GM10266 (cell line): Measurements from ENCODE around the gene TGM4.

ENCODE experiments used
- DNase-seq: peaks from one replicate; pipeline ENCODE4 v3.0.0; 2012; ENCODE audit errors: extremely low spot score
- CTCF ChIP-seq: IDR thresholded peaks from 2 replicates; pipeline ENCODE4 v1.5.1; 2012; ENCODE audit warnings: mild to moderate bottlenecking, low read depth; ENCODE audit not compliant: control insufficient read depth, insufficient read depth; ENCODE audit errors: missing control alignments

Gene TGM4

DNA sequence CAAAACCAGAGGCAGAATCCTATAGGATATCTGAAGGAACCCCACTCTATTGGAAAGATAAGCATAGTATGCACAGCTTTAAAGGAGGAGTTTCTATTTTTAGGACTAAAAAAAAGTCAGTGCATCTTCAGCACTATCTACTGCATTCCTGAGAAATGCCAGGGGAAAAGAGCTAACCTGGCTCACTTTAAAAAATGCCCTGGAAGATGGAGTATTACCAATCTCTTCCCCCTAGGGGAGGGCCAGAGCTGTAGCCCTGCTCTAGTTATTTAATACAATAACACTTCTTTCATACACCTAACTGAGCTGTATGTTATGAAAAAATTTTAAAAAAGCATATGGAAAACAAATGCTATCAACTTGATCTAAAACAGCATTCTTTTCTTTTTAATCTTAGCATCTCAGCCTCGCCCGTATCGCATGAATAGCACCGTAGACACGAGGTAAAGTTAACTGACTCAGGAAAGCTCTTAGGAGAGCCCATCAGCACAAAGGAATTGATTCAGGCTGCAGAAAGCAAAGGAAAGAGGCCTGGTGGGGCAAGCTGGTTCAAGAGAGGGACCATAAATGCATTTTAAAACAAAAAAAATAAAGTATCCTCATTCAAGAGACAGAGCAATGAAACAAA is 50.2 kb downstream of the TGM4 start:
- DNase-seq, result no peak
- TF ChIP-seq CTCF, result no peak

- TF ChIP-seq CTCF, result no peak
- DNase-seq, result no peak
These were observed 51.8 kb downstream of the TGM4 start for GRCh38 chr3:44926172-44926571.

DNA sequence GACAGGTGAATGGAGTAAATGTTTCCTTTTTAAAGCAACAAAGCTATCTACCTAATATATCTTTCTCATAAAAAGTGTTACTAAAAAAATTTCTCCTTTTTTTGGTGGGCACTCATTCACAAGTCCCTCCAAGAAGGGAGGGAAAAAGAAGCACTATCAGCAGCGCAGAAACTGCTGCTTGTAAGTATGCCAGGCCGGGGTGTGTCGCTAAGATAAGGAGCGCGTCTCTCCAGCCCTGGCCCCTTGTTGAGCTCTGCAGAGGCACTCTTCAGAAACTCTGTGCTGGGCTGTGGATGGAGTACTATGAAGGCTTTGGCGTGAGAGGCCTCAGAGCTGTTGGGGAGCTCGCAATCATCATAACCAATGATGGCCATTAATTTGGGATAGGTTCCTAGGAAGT is 52.5 kb downstream of the TGM4 start:
- no peak for TF ChIP-seq CTCF
- no peak for DNase-seq

- DNase-seq, result no peak
- TF ChIP-seq CTCF, result no peak
These were observed 53.0 kb downstream of the TGM4 start for GRCh38 chr3:44927371-44927770.

DNA sequence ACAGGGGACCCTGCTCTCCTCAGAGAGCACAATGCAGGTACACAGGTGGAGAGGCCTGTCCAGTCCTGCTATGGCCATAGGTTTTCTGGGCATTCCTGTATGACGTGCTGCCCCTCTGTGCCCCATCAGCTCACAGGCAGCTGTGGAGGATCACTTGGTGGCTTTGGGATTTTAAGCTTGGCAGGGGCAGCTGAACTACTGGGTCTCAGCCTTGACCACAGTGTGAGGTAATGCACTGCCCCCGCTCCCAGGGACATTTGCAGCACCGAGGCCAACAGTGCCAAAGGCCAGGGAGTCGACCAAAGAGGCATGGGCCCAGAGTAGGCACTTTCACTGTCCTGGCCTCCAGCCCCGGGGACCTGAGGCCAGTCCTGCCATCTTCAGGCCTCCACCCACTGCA is 55.4 kb downstream of the TGM4 start:
- no peak for DNase-seq
- TF ChIP-seq CTCF, result no peak

- no peak for TF ChIP-seq CTCF
- DNase-seq, result no peak
These were observed 56.5 kb downstream of the TGM4 start for GRCh38 chr3:44930911-44931310.

- no peak for DNase-seq
These were observed 57.4 kb downstream of the TGM4 start for GRCh38 chr3:44931791-44932190.

More at GRCh38 chr3:44931791-44932190, 57.4 kb downstream of the TGM4 start:
- no peak for TF ChIP-seq CTCF
